ENCODE measurements around the gene SEMA3F. TPM values are rescaled to one million over a fixed set of nuclear protein-coding genes. Genes with fewer than 3 reads are reported as not detected.

Gene SEMA3F
- total RNA-seq, 1 donor: 3.5 TPM

DNA sequence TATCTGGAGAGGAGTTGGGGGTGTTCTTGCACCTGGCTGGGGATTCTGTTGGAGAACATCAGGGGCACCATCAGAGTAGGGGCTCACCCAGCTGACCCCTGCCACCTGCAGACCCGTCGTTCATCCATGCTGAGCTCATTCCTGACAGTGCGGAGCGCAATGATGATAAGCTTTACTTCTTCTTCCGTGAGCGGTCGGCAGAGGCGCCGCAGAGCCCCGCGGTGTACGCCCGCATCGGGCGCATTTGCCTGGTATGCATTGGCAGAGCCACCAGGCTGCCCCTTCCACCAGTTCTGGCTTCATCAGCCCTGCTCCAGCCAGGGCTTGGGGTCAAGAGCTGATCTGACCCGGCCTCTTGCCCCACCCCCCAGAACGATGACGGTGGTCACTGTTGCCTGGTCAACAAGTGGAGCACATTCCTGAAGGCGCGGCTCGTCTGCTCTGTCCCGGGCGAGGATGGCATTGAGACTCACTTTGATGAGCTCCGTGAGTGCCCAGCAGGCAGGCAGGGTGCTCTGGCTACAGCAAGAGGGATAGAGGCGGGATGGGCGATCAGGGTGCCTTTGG, 27.5 kb downstream of the SEMA3F start:
- TF ChIP-seq CTCF (IDR thresholded peaks at IDR 0.05; ENCODE audit: insufficient read depth, low read length): no peak
- DNase-seq (ENCODE audit: low read depth): no peak

DNA sequence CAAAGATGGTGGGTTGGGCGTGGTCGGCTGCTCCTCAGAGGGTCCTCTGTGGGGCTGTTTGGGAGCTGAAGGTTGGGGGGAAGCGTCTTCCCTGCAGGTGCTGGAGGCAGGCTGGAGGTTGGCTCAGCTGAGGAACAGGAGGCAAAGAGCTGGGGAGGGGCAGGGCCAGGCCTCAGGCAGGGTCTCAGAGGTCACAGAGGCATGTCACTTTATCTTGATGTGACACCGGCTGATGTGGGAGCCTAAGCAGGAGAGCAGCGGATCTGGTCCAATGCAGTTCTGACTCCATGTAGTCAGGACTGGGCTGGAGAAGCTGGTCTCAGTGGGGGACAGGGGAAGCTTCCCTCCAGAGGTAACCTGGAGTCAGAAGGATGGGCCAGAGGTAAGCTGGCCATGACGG, 28.6 kb downstream of the SEMA3F start:
- no peak for TF ChIP-seq CTCF (IDR thresholded peaks at IDR 0.05; ENCODE audit: insufficient read depth, low read length)
- no peak overlapping the region for H3K4me3 ChIP-seq (ENCODE audit: low read depth, low read length)
- DNase-seq (ENCODE audit: low read depth): no peak

More for the DNA sequence above, 27.5 kb downstream of the SEMA3F start:
- no peak overlapping the region for H3K4me3 ChIP-seq (ENCODE audit: low read depth, low read length)

- no peak for TF ChIP-seq CTCF (IDR thresholded peaks at IDR 0.05; ENCODE audit: insufficient read depth, low read length)
- no peak overlapping the region for H3K4me3 ChIP-seq (ENCODE audit: low read depth, low read length)
- no peak for DNase-seq (ENCODE audit: low read depth)
Measured at GRCh38 chr3:50184242-50184978, 29.3 kb downstream of the SEMA3F start.

- no peak for TF ChIP-seq CTCF (IDR thresholded peaks at IDR 0.05; ENCODE audit: insufficient read depth, low read length)
- DNase-seq (ENCODE audit: low read depth): no peak
- no peak overlapping the region for H3K4me3 ChIP-seq (ENCODE audit: low read depth, low read length)
Measured at GRCh38 chr3:50185230-50185629, 30.1 kb downstream of the SEMA3F start.

GRCh38 chr3:50186096-50186495, 31.0 kb downstream of the SEMA3F start:
- no peak for DNase-seq (ENCODE audit: low read depth)
- TF ChIP-seq CTCF (IDR thresholded peaks at IDR 0.05; ENCODE audit: insufficient read depth, low read length): no peak
- H3K4me3 ChIP-seq (ENCODE audit: low read depth, low read length): no peak overlapping the region

- H3K4me3 ChIP-seq (ENCODE audit: low read depth, low read length): no peak overlapping the region
- no peak for TF ChIP-seq CTCF (IDR thresholded peaks at IDR 0.05; ENCODE audit: insufficient read depth, low read length)
- no peak for DNase-seq (ENCODE audit: low read depth)
Measured at GRCh38 chr3:50187750-50188149, 32.6 kb downstream of the SEMA3F start.
